ENCODE data around the gene MTA2. TPM values are rescaled to one million over a fixed set of nuclear protein-coding genes. Genes with fewer than 3 reads are reported as not detected.

Gene MTA2
- total RNA-seq, 2 experiments from 2014 or later, result 167 to 172 TPM

- H3K36me3 Mint-ChIP-seq (ENCODE audit: low read depth), result peaks cover 76% of the 10 kb centered on the region
- no peaks in the 10 kb centered on the region for H3K9me3 ChIP-seq (ENCODE audit: control insufficient read depth in 1 of 2, insufficient read depth in 1 of 2, low read length in 2 of 2)
- peaks cover 55% of the 10 kb centered on the region for H3K36me3 ChIP-seq (ENCODE audit: insufficient read depth, low read length)
- DNase-seq, result no peak
- TF ChIP-seq CTCF (IDR thresholded peaks at IDR 0.05), result no peak
- H3K27ac Mint-ChIP-seq, result peak overlapping the region; percentile 35
- H3K4me1 ChIP-seq (ENCODE audit: insufficient read depth, low read length), result peaks cover 39% of the 10 kb centered on the region
- H3K4me3 Mint-ChIP-seq, result peak overlapping the region; percentile 88
- no peaks in the 10 kb centered on the region for H3K9me3 Mint-ChIP-seq
- H3K27me3 Mint-ChIP-seq, result no peaks in the 10 kb centered on the region
- intact Hi-C loops (cut with DNase I, micrococcal nuclease), result loop anchor here in 1 of 2 experiments (10.0 kb wide), 1 partner anchor 161 kb away; the partner anchor contains the start of gene POLR2G
- ChIA-PET POLR2A (interaction anchor here (1.1 to 1.4 kb wide), 2 partner anchors 61 to 278 kb away, joined by 3 to 4 read pairs; partner anchors contain the start of genes C11orf98, CSKMT and SLC3A2), CTCF (no interaction called here)
- H3K4me3 ChIP-seq (ENCODE audit: low read length), result no peak overlapping the region
- ATAC-seq (ENCODE audit: poor library complexity), result no peak
- no peak overlapping the region for H3K27ac ChIP-seq (ENCODE audit: low read depth in 1 of 2, low read length in 2 of 2)
- H3K4me1 Mint-ChIP-seq (ENCODE audit: low read depth), result peaks cover 53% of the 10 kb centered on the region
- H3K27me3 ChIP-seq (ENCODE audit: control insufficient read depth in 1 of 2, insufficient read depth in 2 of 2, low read length in 2 of 2), result no peaks in the 10 kb centered on the region
Measured at GRCh38 chr11:62603776-62604299, 2.2 kb upstream of the MTA2 start.

GRCh38 chr11:62603072-62603408 is 1.4 kb upstream of the MTA2 start:
- TF ChIP-seq CTCF (IDR thresholded peaks at IDR 0.05), result no peak

GRCh38 chr11:62602141-62603071 is 741 bp upstream of the MTA2 start:
- ChIA-PET CTCF (interaction anchor here (0.7 to 2.8 kb wide), 2 partner anchors 10 to 29 kb away, joined by 5 to 13 read pairs; partner anchors contain the start of genes EEF1G and TUT1), POLR2A (interaction anchor here (0.6 to 4.1 kb wide), 28 partner anchors 10 to 253 kb away, joined by 3 to 177 read pairs (median 10); partner anchors contain the start of genes B3GAT3, C11orf98, CSKMT and EEF1G)
- no peak for TF ChIP-seq CTCF (IDR thresholded peaks at IDR 0.05)
- Mint-ChIP-seq H3K27ac (peak overlapping the region; percentile 93), H3K4me1 (ENCODE audit: low read depth) (peaks cover 57% of the 10 kb centered on the region), H3K9me3 (no peaks in the 10 kb centered on the region), H3K36me3 (ENCODE audit: low read depth) (peaks cover 76% of the 10 kb centered on the region), H3K27me3 (no peaks in the 10 kb centered on the region), H3K4me3 (peak overlapping the region; percentile 94)
- Histone ChIP-seq H3K4me3 (ENCODE audit: low read length) (peak overlapping the region; percentile 100), H3K27ac (ENCODE audit: low read depth in 1 of 2, low read length in 2 of 2) (peak overlapping the region; percentile 29 to 38), H3K36me3 (ENCODE audit: insufficient read depth, low read length) (peaks cover 55% of the 10 kb centered on the region), H3K9me3 (ENCODE audit: control insufficient read depth in 1 of 2, insufficient read depth in 1 of 2, low read length in 2 of 2) (no peaks in the 10 kb centered on the region), H3K4me1 (ENCODE audit: insufficient read depth, low read length) (peaks cover 40% of the 10 kb centered on the region), H3K27me3 (ENCODE audit: control insufficient read depth in 1 of 2, insufficient read depth in 2 of 2, low read length in 2 of 2) (no peaks in the 10 kb centered on the region)
- intact Hi-C loops (cut with DNase I, micrococcal nuclease), result loop anchor here in 1 of 2 experiments (10.0 kb wide), 1 partner anchor 162 kb away; the partner anchor contains the start of gene POLR2G
- peak in 6 of 14 experiments; percentile 25 to 66 (median 48) for DNase-seq
- ATAC-seq (ENCODE audit: poor library complexity), result no peak

More at GRCh38 chr11:62603072-62603408, 1.4 kb upstream of the MTA2 start:
- peaks cover 39% of the 10 kb centered on the region for H3K4me1 ChIP-seq (ENCODE audit: insufficient read depth, low read length)
- peaks cover 76% of the 10 kb centered on the region for H3K36me3 Mint-ChIP-seq (ENCODE audit: low read depth)
- no peaks in the 10 kb centered on the region for H3K27me3 Mint-ChIP-seq
- no peak overlapping the region for H3K27ac ChIP-seq (ENCODE audit: low read depth in 1 of 2, low read length in 2 of 2)
- ChIA-PET CTCF (no interaction called here), POLR2A (interaction anchor here (0.7 to 2.8 kb wide), 3 partner anchors 9 to 184 kb away, joined by 3 to 12 read pairs (median 4); partner anchors contain the start of genes C11orf98, CSKMT and TMEM179B)
- peaks cover 57% of the 10 kb centered on the region for H3K4me1 Mint-ChIP-seq (ENCODE audit: low read depth)
- no peak for DNase-seq
- peak overlapping the region; percentile 88 for H3K4me3 Mint-ChIP-seq
- H3K9me3 Mint-ChIP-seq, result no peaks in the 10 kb centered on the region
- intact Hi-C loops (cut with DNase I, micrococcal nuclease), result loop anchor here in 1 of 2 experiments (10.0 kb wide), 1 partner anchor 162 kb away; the partner anchor contains the start of gene POLR2G
- H3K27ac Mint-ChIP-seq, result peak overlapping the region; percentile 35
- H3K4me3 ChIP-seq (ENCODE audit: low read length), result no peak overlapping the region
- no peak for ATAC-seq (ENCODE audit: poor library complexity)
- H3K27me3 ChIP-seq (ENCODE audit: control insufficient read depth in 1 of 2, insufficient read depth in 2 of 2, low read length in 2 of 2), result no peaks in the 10 kb centered on the region
- H3K9me3 ChIP-seq (ENCODE audit: control insufficient read depth in 1 of 2, insufficient read depth in 1 of 2, low read length in 2 of 2), result no peaks in the 10 kb centered on the region
- peaks cover 55% of the 10 kb centered on the region for H3K36me3 ChIP-seq (ENCODE audit: insufficient read depth, low read length)
